ENCODE measurements around the gene TRIM69. TPM values are rescaled to one million over a fixed set of nuclear protein-coding genes. Genes with fewer than 3 reads are reported as not detected.
A peak's percentile ranks its signal among the peaks of the same experiment; 100 is the strongest.

TRIM69 gene
- total and polyA plus RNA-seq, 2 donors (not counting 1 experiment from before 2014, with no cell fraction given), result 12.9 to 30.8 TPM

- CTCF ChIA-PET, result interaction anchor here (0.6 to 1.8 kb wide), 4 partner anchors 12 to 32 kb away, joined by 3 to 6 read pairs (median 3); partner anchors contain the start of gene SPG11
- Histone ChIP-seq H3K4me3 (ENCODE audit: control extremely low read depth in 1 of 5, extremely low read depth in 1 of 5, insufficient read depth in 1 of 5, low read depth in 2 of 5, low read length in 4 of 5) (no peak overlapping the region), H4K20me1 (ENCODE audit: control insufficient read depth, insufficient read depth, low read length, poor library complexity, severe bottlenecking) (no peaks in the 10 kb centered on the region), H3K9ac (ENCODE audit: low read length) (no peak overlapping the region), H3K4me2 (replicated peaks; ENCODE audit: low read depth, low read length, poor library complexity, severe bottlenecking) (no peak overlapping the region), H3K27ac (ENCODE audit: low read length in 2 of 2) (no peak overlapping the region), H3K36me3 (replicated peaks in 1 of 2; ENCODE audit: control extremely low read depth in 1 of 2, control insufficient read depth in 1 of 2, extremely low read depth in 1 of 2, insufficient read depth in 2 of 2, low read length in 1 of 2) (no peaks in the 10 kb centered on the region), H3K79me2 (ENCODE audit: control insufficient read depth, insufficient read depth, low read length) (no peaks in the 10 kb centered on the region), H3K27me3 (replicated peaks in 1 of 4; ENCODE audit: control extremely low read depth in 1 of 4, control insufficient read depth in 3 of 4, insufficient read depth in 4 of 4, low read length in 3 of 4) (no peaks in the 10 kb centered on the region), H3K4me1 (ENCODE audit: control insufficient read depth in 2 of 2, insufficient read depth in 2 of 2, low read length in 2 of 2) (peaks cover 2 to 4% of the 10 kb centered on the region in 2 donors), H3K9me3 (ENCODE audit: control extremely low read depth in 1 of 3, control insufficient read depth in 2 of 3, insufficient read depth in 1 of 3, low read length in 2 of 3) (no peaks in the 10 kb centered on the region), H2AFZ (ENCODE audit: insufficient read depth, low read depth, low read length, poor library complexity, severe bottlenecking) (no peak overlapping the region)
- 94% methylated on average over 2 of the region's 3 CpGs for WGBS (ENCODE audit: insufficient coverage)
- Mint-ChIP-seq H3K4me3 (no peak overlapping the region), H3K4me1 (peaks cover 5% of the 10 kb centered on the region), H3K27me3 (no peaks in the 10 kb centered on the region), H3K27ac (no peak overlapping the region), H3K9me3 (ENCODE audit: insufficient read depth) (no peaks in the 10 kb centered on the region)
- POLR2A ChIA-PET, result no interaction called here
- ATAC-seq (ENCODE audit: low read depth), result no peak
- DNase-seq, result no peak
- intact Hi-C loops (cut with micrococcal nuclease), result no loop called here
- no peak for TF ChIP-seq CTCF (IDR thresholded peaks at IDR 0.05)
- TF ChIP-seq EZH2 (IDR thresholded peaks at IDR 0.05; ENCODE audit: borderline replicate concordance, insufficient read depth, low read depth, low read length, poor library complexity, severe bottlenecking), result no peak
Observed at GRCh38 chr15:44695294-44695693, 41.0 kb upstream of the TRIM69 start.

DNA sequence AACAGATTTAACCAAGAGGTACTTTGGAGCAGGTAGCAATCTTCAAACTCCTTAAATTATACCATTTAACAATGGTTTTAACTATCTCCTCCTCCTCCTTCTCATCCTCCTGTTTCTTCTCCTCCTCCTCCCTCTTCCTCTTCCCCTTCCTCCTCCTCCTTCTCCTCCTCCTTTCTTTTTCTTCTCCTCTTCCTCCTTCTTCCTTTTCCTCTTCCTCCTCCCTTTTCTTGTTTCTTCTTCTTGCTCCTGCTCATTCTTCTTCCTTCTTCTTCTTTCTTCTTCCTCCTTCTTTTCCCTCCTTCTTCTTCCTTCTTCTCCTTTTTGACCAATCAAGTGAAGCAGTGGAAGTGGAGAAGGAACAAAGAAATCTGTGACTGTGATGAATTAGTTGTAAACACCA, 39.3 kb upstream of the TRIM69 start:
- TF ChIP-seq EZH2 (IDR thresholded peaks at IDR 0.05; ENCODE audit: borderline replicate concordance, insufficient read depth, low read depth, low read length, poor library complexity, severe bottlenecking), result no peak
- no peak for TF ChIP-seq CTCF (IDR thresholded peaks at IDR 0.05)
- no peak for ATAC-seq (ENCODE audit: low read depth)
- Histone ChIP-seq H3K79me2 (ENCODE audit: control insufficient read depth, insufficient read depth, low read length) (no peaks in the 10 kb centered on the region), H3K9ac (ENCODE audit: low read length) (no peak overlapping the region), H3K4me3 (ENCODE audit: control extremely low read depth in 1 of 5, extremely low read depth in 1 of 5, insufficient read depth in 1 of 5, low read depth in 2 of 5, low read length in 4 of 5) (no peak overlapping the region), H3K4me1 (ENCODE audit: control insufficient read depth in 2 of 2, insufficient read depth in 2 of 2, low read length in 2 of 2) (no peaks in the 10 kb centered on the region), H3K9me3 (ENCODE audit: control extremely low read depth in 1 of 3, control insufficient read depth in 2 of 3, insufficient read depth in 1 of 3, low read length in 2 of 3) (peaks cover 0 to 4% (median 0%) of the 10 kb centered on the region in 3 donors), H3K36me3 (replicated peaks in 1 of 2; ENCODE audit: control extremely low read depth in 1 of 2, control insufficient read depth in 1 of 2, extremely low read depth in 1 of 2, insufficient read depth in 2 of 2, low read length in 1 of 2) (no peaks in the 10 kb centered on the region), H4K20me1 (ENCODE audit: control insufficient read depth, insufficient read depth, low read length, poor library complexity, severe bottlenecking) (no peaks in the 10 kb centered on the region), H3K27ac (ENCODE audit: low read length in 2 of 2) (peak overlapping the region in 1 of 2 donors; percentile 30), H3K4me2 (replicated peaks; ENCODE audit: low read depth, low read length, poor library complexity, severe bottlenecking) (no peak overlapping the region), H2AFZ (ENCODE audit: insufficient read depth, low read depth, low read length, poor library complexity, severe bottlenecking) (no peak overlapping the region), H3K27me3 (replicated peaks in 1 of 4; ENCODE audit: control extremely low read depth in 1 of 4, control insufficient read depth in 3 of 4, insufficient read depth in 4 of 4, low read length in 3 of 4) (no peaks in the 10 kb centered on the region)
- peaks cover 9% of the 10 kb centered on the region for H3K4me1 Mint-ChIP-seq
- ChIA-PET CTCF (interaction anchor here (0.6 to 1.8 kb wide), 2 partner anchors 34 to 152 kb away, joined by 3 to 6 read pairs; partner anchors contain the start of gene SPG11), POLR2A (interaction anchor here (1.0 to 1.6 kb wide), 2 partner anchors 14 to 32 kb away, joined by 3 to 4 read pairs; partner anchors contain the start of genes B2M and PATL2)
- no peaks in the 10 kb centered on the region for H3K27me3 Mint-ChIP-seq
- H3K27ac Mint-ChIP-seq, result peak overlapping the region; percentile 42
- no peaks in the 10 kb centered on the region for H3K9me3 Mint-ChIP-seq (ENCODE audit: insufficient read depth)
- no peak overlapping the region for H3K4me3 Mint-ChIP-seq
- DNase-seq, result no peak
- intact Hi-C loops (cut with micrococcal nuclease), result no loop called here
